ENCODE results near the gene EXOC3L4. TPM values are rescaled to one million over a fixed set of nuclear protein-coding genes. Genes with fewer than 3 reads are reported as not detected.

EXOC3L4 gene
- total RNA-seq, 4 donors from 2014 or later = 0.64 to 0.75 TPM; not detected in 2

GRCh38 chr14:103129301-103130016, 34.9 kb downstream of the EXOC3L4 start:
- H3K4me3 ChIP-seq (ENCODE audit: low read depth, poor library complexity, severe bottlenecking) = no peak overlapping the region
- intact Hi-C loops (cut with DNase I; ENCODE audit: low total_unique reads) = no loop called here
- WGBS, 2 donors = 69 to 85% methylated on average over 12 of the region's 12 CpGs
- no peak for DNase-seq (ENCODE audit: low spot score in 2 of 2)
- TF ChIP-seq POLR2A (IDR thresholded peaks at IDR 0.05) = no peak
- TF ChIP-seq, protein P1, sequence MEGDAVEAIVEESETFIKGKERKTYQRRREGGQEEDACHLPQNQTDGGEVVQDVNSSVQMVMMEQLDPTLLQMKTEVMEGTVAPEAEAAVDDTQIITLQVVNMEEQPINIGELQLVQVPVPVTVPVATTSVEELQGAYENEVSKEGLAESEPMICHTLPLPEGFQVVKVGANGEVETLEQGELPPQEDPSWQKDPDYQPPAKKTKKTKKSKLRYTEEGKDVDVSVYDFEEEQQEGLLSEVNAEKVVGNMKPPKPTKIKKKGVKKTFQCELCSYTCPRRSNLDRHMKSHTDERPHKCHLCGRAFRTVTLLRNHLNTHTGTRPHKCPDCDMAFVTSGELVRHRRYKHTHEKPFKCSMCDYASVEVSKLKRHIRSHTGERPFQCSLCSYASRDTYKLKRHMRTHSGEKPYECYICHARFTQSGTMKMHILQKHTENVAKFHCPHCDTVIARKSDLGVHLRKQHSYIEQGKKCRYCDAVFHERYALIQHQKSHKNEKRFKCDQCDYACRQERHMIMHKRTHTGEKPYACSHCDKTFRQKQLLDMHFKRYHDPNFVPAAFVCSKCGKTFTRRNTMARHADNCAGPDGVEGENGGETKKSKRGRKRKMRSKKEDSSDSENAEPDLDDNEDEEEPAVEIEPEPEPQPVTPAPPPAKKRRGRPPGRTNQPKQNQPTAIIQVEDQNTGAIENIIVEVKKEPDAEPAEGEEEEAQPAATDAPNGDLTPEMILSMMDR (IDR thresholded peaks at IDR 0.05) = no peak

DNA sequence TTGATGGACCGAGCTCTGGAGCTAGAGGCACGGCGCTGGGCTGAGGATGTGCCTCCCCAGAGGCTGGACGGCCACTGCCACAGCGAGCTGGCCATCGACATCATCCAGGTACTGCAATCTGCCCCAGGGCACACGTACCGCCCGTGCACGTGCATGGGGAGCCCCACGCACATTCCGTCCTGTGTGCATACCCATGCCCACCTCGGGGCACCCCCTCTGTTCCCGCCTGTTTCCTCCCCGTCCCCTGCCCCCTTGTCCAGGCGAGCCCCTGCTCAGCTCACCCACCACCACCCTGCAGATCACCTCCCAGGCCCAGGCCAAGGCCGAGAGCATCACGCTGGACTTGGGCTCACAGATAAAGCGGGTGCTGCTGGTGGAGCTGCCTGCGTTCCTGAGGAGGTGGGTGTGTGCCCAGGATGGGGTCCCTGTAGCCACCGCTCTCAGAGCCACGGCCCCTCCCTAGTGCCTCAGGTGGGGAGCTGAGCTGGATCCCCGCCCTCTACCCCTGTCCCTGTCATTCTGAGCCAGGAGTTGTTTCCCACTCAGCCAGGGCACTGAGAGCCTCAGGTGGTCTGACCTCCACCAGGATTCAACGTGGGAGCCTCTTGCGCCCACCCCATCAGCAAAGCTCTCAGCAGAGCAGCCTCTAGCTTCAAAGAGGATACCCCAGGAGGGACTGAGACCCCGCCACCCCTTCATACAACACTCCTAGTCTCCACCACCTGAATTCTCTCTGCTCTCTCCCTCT, 35.7 kb downstream of the EXOC3L4 start:
- WGBS, 2 donors = 90 to 94% methylated on average over 12 to 26 of the region's 26 CpGs
- H3K4me3 ChIP-seq (ENCODE audit: low read depth, poor library complexity, severe bottlenecking) = no peak overlapping the region
- intact Hi-C loops (cut with DNase I; ENCODE audit: low total_unique reads) = no loop called here
- DNase-seq (ENCODE audit: low spot score in 2 of 2) = peak in 1 of 2 donors; percentile 84
- no peak for TF ChIP-seq POLR2A (IDR thresholded peaks at IDR 0.05)
- TF ChIP-seq, protein P1 (IDR thresholded peaks at IDR 0.05) = no peak

DNA sequence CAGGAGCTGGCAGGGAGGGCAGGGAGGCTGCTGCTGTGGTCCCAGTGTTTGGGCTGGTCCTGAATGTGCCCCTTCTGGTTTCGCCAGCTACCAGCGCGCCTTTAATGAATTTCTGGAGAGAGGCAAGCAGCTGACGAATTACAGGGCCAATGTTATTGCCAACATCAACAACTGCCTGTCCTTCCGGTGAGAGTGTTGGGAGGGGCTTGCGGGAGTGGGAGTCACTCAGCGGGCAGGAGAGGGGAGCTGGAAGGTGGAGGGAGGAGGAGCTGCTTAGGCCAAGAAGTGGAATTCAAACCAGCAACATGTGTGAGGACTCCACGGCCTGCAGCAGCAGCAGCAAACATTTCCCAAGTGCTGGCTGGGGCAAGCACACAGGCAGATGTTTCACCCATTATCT, 36.4 kb downstream of the EXOC3L4 start:
- intact Hi-C loops (cut with DNase I; ENCODE audit: low total_unique reads) = no loop called here
- H3K4me3 ChIP-seq (ENCODE audit: low read depth, poor library complexity, severe bottlenecking) = no peak overlapping the region
- TF ChIP-seq POLR2A (IDR thresholded peaks at IDR 0.05) = no peak
- TF ChIP-seq, protein P1 (IDR thresholded peaks at IDR 0.05) = no peak
- peak in 1 of 2 donors; percentile 88 for DNase-seq (ENCODE audit: low spot score in 2 of 2)
- WGBS, 2 donors = 40 to 52% methylated on average over 8 of the region's 8 CpGs

GRCh38 chr14:103131580-103131979, 37.1 kb downstream of the EXOC3L4 start:
- 88% methylated on average over 9 of the region's 9 CpGs for WGBS, 2 donors
- H3K4me3 ChIP-seq (ENCODE audit: low read depth, poor library complexity, severe bottlenecking) = no peak overlapping the region
- TF ChIP-seq, protein P1 (IDR thresholded peaks at IDR 0.05) = no peak
- no peak for TF ChIP-seq POLR2A (IDR thresholded peaks at IDR 0.05)
- intact Hi-C loops (cut with DNase I; ENCODE audit: low total_unique reads) = no loop called here
- DNase-seq (ENCODE audit: low spot score in 2 of 2) = no peak

GRCh38 chr14:103132381-103133209, 38.1 kb downstream of the EXOC3L4 start:
- intact Hi-C loops (cut with DNase I; ENCODE audit: low total_unique reads) = no loop called here
- H3K4me3 ChIP-seq (ENCODE audit: low read depth, poor library complexity, severe bottlenecking) = no peak overlapping the region
- WGBS, 2 donors = 83 to 85% methylated on average over 28 to 38 of the region's 39 CpGs
- no peak for DNase-seq (ENCODE audit: low spot score in 2 of 2)
- TF ChIP-seq, protein P1 (IDR thresholded peaks at IDR 0.05) = no peak
- TF ChIP-seq POLR2A (IDR thresholded peaks at IDR 0.05) = no peak

Data from lower leg skin (tissue), 4 donors.